ENCODE measurements around the gene ECSIT.
"Not testable (repeated sequence)": the region's sequence is repeated elsewhere in the genome, so short reads cannot be mapped to it uniquely, and the experiment has no call there.

ECSIT gene

GRCh38 chr19:11528551-11529341 is at the start of gene ECSIT:
Gene ECSIT (minus strand): TSS chr19:11529134. CDS start chr19:11519170, 9,964 bp downstream.
- DNase-seq: peak; percentile 97

- no peak for DNase-seq
These were observed 48.7 kb upstream of the ECSIT start, which contains the start of gene ACP5 for GRCh38 chr19:11577451-11578257. Gene ACP5 (minus strand): TSS chr19:11577645. CDS start chr19:11577317, 328 bp downstream.

- no peak for DNase-seq
These were observed 47.3 kb upstream of the ECSIT start for GRCh38 chr19:11576227-11576626.

- no peak for DNase-seq
These were observed 45.8 kb upstream of the ECSIT start for GRCh38 chr19:11574689-11575088.

- not testable (repeated sequence) for DNase-seq
These were observed 44.8 kb upstream of the ECSIT start for GRCh38 chr19:11573763-11574162.

GRCh38 chr19:11573354-11573753 is 44.4 kb upstream of the ECSIT start:
- not testable (repeated sequence) for DNase-seq

- peak; percentile 84 for DNase-seq
These were observed 41.1 kb upstream of the ECSIT start for GRCh38 chr19:11570039-11570462.

- no peak for DNase-seq
These were observed 37.2 kb upstream of the ECSIT start for GRCh38 chr19:11566164-11566563.

GRCh38 chr19:11565649-11565980 is 36.7 kb upstream of the ECSIT start:
- DNase-seq: not testable (repeated sequence)

- DNase-seq: not testable (repeated sequence)
These were observed 35.3 kb upstream of the ECSIT start for GRCh38 chr19:11564082-11564807.

GRCh38 chr19:11563532-11563931 is 34.6 kb upstream of the ECSIT start:
- no peak for DNase-seq

GRCh38 chr19:11560404-11561051 is 31.6 kb upstream of the ECSIT start:
- DNase-seq: peak; percentile 45

GRCh38 chr19:11558881-11559828 is 30.2 kb upstream of the ECSIT start, which contains the start of gene ELOF1:
Gene ELOF1 (minus strand): TSS chr19:11559230. CDS start chr19:11554347, 4,883 bp downstream.
- peak; percentile 97 for DNase-seq

GRCh38 chr19:11556634-11557420 is 27.9 kb upstream of the ECSIT start:
- DNase-seq: no peak

GRCh38 chr19:11555246-11555645 is 26.3 kb upstream of the ECSIT start:
- no peak for DNase-seq

- no peak for DNase-seq
These were observed 25.2 kb upstream of the ECSIT start for GRCh38 chr19:11554160-11554559.

- no peak for DNase-seq
These were observed 23.9 kb upstream of the ECSIT start for GRCh38 chr19:11552666-11553372.

- no peak for DNase-seq
These were observed 22.8 kb upstream of the ECSIT start for GRCh38 chr19:11551603-11552235.

GRCh38 chr19:11550265-11550664 is 21.3 kb upstream of the ECSIT start:
- no peak for DNase-seq
